Liver (tissue), 9 donors: ENCODE data around the gene DSG3. TPM values are rescaled to one million over a fixed set of nuclear protein-coding genes. Genes with fewer than 3 reads are reported as not detected.

Experiments used
- DNase-seq: peaks from one replicate; pipeline ENCODE4 v3.0.0-alpha.2; 2017; ENCODE audit warnings: low spot score
- H3K27ac ChIP-seq, 2 donors: one replicate each; pipeline ENCODE4 v1.7.0; 2013; ENCODE audit warnings: inconsistent platforms in 2 of 2, low read length in 2 of 2, control low read depth in 1 of 2, low read depth in 1 of 2, mild to moderate bottlenecking in 1 of 2
- H3K27me3 ChIP-seq, 4 donors: one replicate each; pipeline versions ENCODE4 v1.6.1 to v1.7.0; 2013; ENCODE audit warnings: low read length in 3 of 4, inconsistent platforms in 1 of 4, mild to moderate bottlenecking in 1 of 4, moderate library complexity in 1 of 4; ENCODE audit not compliant: control insufficient read depth in 4 of 4, insufficient read depth in 4 of 4
- H3K36me3 ChIP-seq, 4 donors: one replicate each; pipeline versions ENCODE4 v1.6.1 to v1.7.0; 2013; ENCODE audit warnings: low read length in 3 of 4, mild to moderate bottlenecking in 3 of 4, low read depth in 1 of 4, moderate library complexity in 1 of 4; ENCODE audit not compliant: control insufficient read depth in 4 of 4, insufficient read depth in 3 of 4
- H3K4me1 ChIP-seq, 4 donors: one replicate each; pipeline versions ENCODE4 v1.6.1 to v1.7.0; 2013; ENCODE audit warnings: low read length in 3 of 4, mild to moderate bottlenecking in 3 of 4, moderate library complexity in 1 of 4; ENCODE audit not compliant: control insufficient read depth in 4 of 4, insufficient read depth in 4 of 4
- H3K4me3 ChIP-seq, 3 donors: one replicate each; pipeline versions ENCODE4 v1.6.1 to v1.7.0; 2013; ENCODE audit warnings: low read length in 3 of 3, control low read depth in 1 of 3, low read depth in 1 of 3, mild to moderate bottlenecking in 1 of 3
- H3K9ac ChIP-seq, 2 donors: one replicate each; pipeline ENCODE4 v1.7.0; 2013; ENCODE audit warnings: low read length in 2 of 2, mild to moderate bottlenecking in 2 of 2, moderate library complexity in 2 of 2, control low read depth in 1 of 2, low read depth in 1 of 2
- H3K9me3 ChIP-seq, 4 donors: one replicate each; pipeline versions ENCODE4 v1.6.1 to v1.7.0; 2013; ENCODE audit warnings: low read length in 3 of 4; ENCODE audit not compliant: control insufficient read depth in 4 of 4
- ATF3 ChIP-seq: IDR thresholded peaks from 2 replicates; pipeline ENCODE4 v1.6.1; 2016; ENCODE audit warnings: antibody characterized with exemption
- CTCF ChIP-seq: fragments of 150-350 bp; IDR thresholded peaks from 2 replicates; pipeline ENCODE4 v1.5.1; 2017; ENCODE audit warnings: improper control_type of control experiment, low read depth, low read length; ENCODE audit not compliant: missing input control
- EGR1 ChIP-seq, 2 donors: IDR thresholded peaks; 2 replicates each; pipeline ENCODE4 v1.6.1; 2016 to 2018; ENCODE audit warnings: antibody characterized with exemption in 2 of 2, low read depth in 2 of 2
- FOXA1 ChIP-seq: IDR thresholded peaks from 2 replicates; pipeline ENCODE4 v1.6.1; 2016; ENCODE audit warnings: antibody characterized with exemption
- FOXA2 ChIP-seq: IDR thresholded peaks from 2 replicates; pipeline ENCODE4 v1.6.1; 2016; ENCODE audit warnings: antibody characterized with exemption
- GABPA ChIP-seq, 2 donors: IDR thresholded peaks in 1 of 2; conservative IDR thresholded peaks in 1 of 2; 2 replicates each; pipeline ENCODE4 v1.6.1; 2016; ENCODE audit warnings: antibody characterized with exemption in 2 of 2, mild to moderate bottlenecking in 1 of 2, moderate library complexity in 1 of 2
- HNF4A ChIP-seq, 2 donors: conservative IDR thresholded peaks; 2 replicates each; pipeline ENCODE4 v1.6.1; 2016; ENCODE audit warnings: antibody characterized with exemption in 2 of 2, mild to moderate bottlenecking in 2 of 2
- HNF4G ChIP-seq: IDR thresholded peaks from 2 replicates; pipeline ENCODE4 v1.6.1; 2016; ENCODE audit warnings: antibody characterized with exemption
- JUND ChIP-seq, 2 donors: IDR thresholded peaks; 2 replicates each; pipeline ENCODE4 v1.6.1; 2016; ENCODE audit warnings: antibody characterized with exemption in 2 of 2
- MAX ChIP-seq: IDR thresholded peaks from 2 replicates; pipeline ENCODE4 v1.6.1; 2016; ENCODE audit warnings: antibody characterized with exemption
- NR2F2 ChIP-seq: IDR thresholded peaks from 2 replicates; pipeline ENCODE4 v1.6.1; 2016; ENCODE audit warnings: antibody characterized with exemption
- RAD21 ChIP-seq, 2 donors: IDR thresholded peaks; 2 replicates each; pipeline ENCODE4 v1.6.1; 2016; ENCODE audit warnings: antibody characterized with exemption in 2 of 2, mild to moderate bottlenecking in 2 of 2
- REST ChIP-seq: IDR thresholded peaks from 2 replicates; pipeline ENCODE4 v1.6.1; 2016; ENCODE audit warnings: antibody characterized with exemption, mild to moderate bottlenecking
- RXRA ChIP-seq, 2 donors: IDR thresholded peaks; 2 replicates each; pipeline ENCODE4 v1.6.1; 2017 to 2018; ENCODE audit warnings: antibody characterized with exemption in 2 of 2, mild to moderate bottlenecking in 1 of 2
- SP1 ChIP-seq: IDR thresholded peaks from 2 replicates; pipeline ENCODE4 v1.6.1; 2018; ENCODE audit warnings: antibody characterized with exemption, mild to moderate bottlenecking
- TAF1 ChIP-seq: conservative IDR thresholded peaks from 2 replicates; pipeline ENCODE4 v1.6.1; 2016; ENCODE audit warnings: antibody characterized with exemption, mild to moderate bottlenecking
- YY1 ChIP-seq: IDR thresholded peaks from 2 replicates; pipeline ENCODE4 v1.6.1; 2016; ENCODE audit warnings: antibody characterized with exemption, mild to moderate bottlenecking
- ZBTB33 ChIP-seq: IDR thresholded peaks from 2 replicates; pipeline ENCODE4 v1.6.1; 2016; ENCODE audit warnings: antibody characterized with exemption
- WGBS: extraction: QIAGEN DNeasy Blood & Tissue Kit; methylation state at CpG from one replicate; pipeline ENCODE4 v1.1.7; 2013; 5-methylcytosine and 5-hydroxymethylcytosine counted together
- polyA plus RNA-seq, 2 donors: library from polyadenylated mRNA; stranded (reverse) in 1 of 2; unstranded in 1 of 2; fragments of 200-250 nt in 1 of 2; fragments of >200 nt in 1 of 2; fragmentation: Nextera tagmentation in 1 of 2; extraction: Ambion mirVana in 1 of 2; gene quantifications; one replicate each; pipeline versions ENCODE4 v1.2.1 to v1.2.3, GENCODE V29; 2013 to 2015
- total RNA-seq, 2 donors: library from RNA; depleted of rRNA; stranded (reverse); fragments of >200 nt; gene quantifications; one replicate each; pipeline ENCODE4 v1.2.3, GENCODE V29; 2014
- donor health status: healthy.
- donor health status: healthy.
- donor health status: healthy.
- donor health status: healthy.
- donor health status: healthy.

Gene DSG3
- total and polyA plus RNA-seq, 4 donors = not detected

- H3K9me3 ChIP-seq = no peaks in the 10 kb centered on the region
- H3K27ac ChIP-seq = no peak overlapping the region
- H3K36me3 ChIP-seq = no peaks in the 10 kb centered on the region
- WGBS = 64% methylated on average over 6 of the region's 6 CpGs
- H3K4me3 ChIP-seq = no peak overlapping the region
- no peaks in the 10 kb centered on the region for H3K27me3 ChIP-seq
- no peaks in the 10 kb centered on the region for H3K4me1 ChIP-seq
- no peak overlapping the region for H3K9ac ChIP-seq
- DNase-seq = no peak
- TF ChIP-seq YY1 = no peak
- TF ChIP-seq TAF1 = no peak
- no peak for TF ChIP-seq RAD21 (IDR thresholded peaks at IDR 0.05)
- TF ChIP-seq RXRA (IDR thresholded peaks at IDR 0.05) = no peak
- no peak for TF ChIP-seq REST
- no peak for TF ChIP-seq FOXA2
- TF ChIP-seq CTCF = no peak
- TF ChIP-seq EGR1 (IDR thresholded peaks at IDR 0.05; ENCODE audit: low read depth in 2 of 2) = no peak
- no peak for TF ChIP-seq SP1
- TF ChIP-seq NR2F2 = no peak
- TF ChIP-seq GABPA (IDR thresholded peaks at IDR 0.05 in 1 of 2, conservative IDR thresholded peaks at IDR 0.05 in 1 of 2) = no peak
- no peak for TF ChIP-seq JUND (IDR thresholded peaks at IDR 0.05)
- TF ChIP-seq HNF4G = no peak
- TF ChIP-seq ATF3 = no peak
- TF ChIP-seq HNF4A (conservative IDR thresholded peaks at IDR 0.05) = no peak
- no peak for TF ChIP-seq ZBTB33
- no peak for TF ChIP-seq MAX
- no peak for TF ChIP-seq FOXA1
Measured at GRCh38 chr18:31505156-31505555, 57.6 kb downstream of the DSG3 start.
